ENCODE data around the gene SCAF8. TPM values are rescaled to one million over a fixed set of nuclear protein-coding genes. Genes with fewer than 3 reads are reported as not detected.
"Not testable (repeated sequence)": the region's sequence is repeated elsewhere in the genome, so short reads cannot be mapped to it uniquely, and the experiment has no call there.

The SCAF8 gene
- total and polyA plus RNA-seq, 7 donors = 9.0 to 46.3 (median 37.1) TPM

DNA sequence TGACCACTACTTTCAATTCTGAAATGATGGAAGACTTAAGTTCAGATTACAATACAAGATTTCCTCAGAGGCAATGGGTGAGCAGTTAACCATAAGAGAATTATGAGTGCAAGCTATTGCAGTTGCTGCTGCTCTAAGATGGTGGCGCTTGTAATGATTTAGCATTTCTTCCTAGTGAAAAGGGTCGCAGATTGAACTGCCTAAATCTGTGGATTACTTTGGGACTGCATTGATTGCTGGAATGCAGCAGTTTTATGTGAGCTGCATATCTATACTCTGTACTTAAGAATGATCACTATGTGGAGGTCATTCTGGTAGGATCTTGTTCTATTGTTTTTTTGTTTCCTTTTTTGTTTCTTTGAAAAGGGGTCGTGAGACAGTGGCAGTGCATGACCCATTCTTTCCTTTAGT is 5.3 kb downstream of the SCAF8 start:
- no peak overlapping the region for H3K4me3 ChIP-seq
- WGBS, 2 donors = 74 to 81% methylated on average over 3 of the region's 3 CpGs
- DNase-seq = no peak
- H3K27ac ChIP-seq = peak overlapping the region in 1 of 4 donors; percentile 28
- peaks cover 0 to 3% (median 1%) of the 10 kb centered on the region in 4 donors for H3K36me3 ChIP-seq
- H3K9me3 ChIP-seq = no peaks in the 10 kb centered on the region
- TF ChIP-seq CTCF (IDR thresholded peaks at IDR 0.05) (no peak), POLR2AphosphoS5 (IDR thresholded peaks at IDR 0.05) (no peak), POLR2A (IDR thresholded peaks at IDR 0.05) (no peak), EP300 (IDR thresholded peaks at IDR 0.05) (no peak)
- peaks cover 0 to 93% (median 84%) of the 10 kb centered on the region in 4 donors for H3K4me1 ChIP-seq
- intact Hi-C loops (cut with DNase I) = loop anchor here (10.0 kb wide), 2 partner anchors 224 to 436 kb away; partner anchors contain the start of gene CNKSR3
- H3K27me3 ChIP-seq = no peaks in the 10 kb centered on the region

- TF ChIP-seq EP300 (IDR thresholded peaks at IDR 0.05) (no peak), POLR2A (IDR thresholded peaks at IDR 0.05) (no peak), POLR2AphosphoS5 (IDR thresholded peaks at IDR 0.05) (no peak)
- Histone ChIP-seq H3K27ac (no peak overlapping the region), H3K4me1 (peaks cover 0 to 96% (median 81%) of the 10 kb centered on the region in 4 donors), H3K27me3 (no peaks in the 10 kb centered on the region), H3K4me3 (no peak overlapping the region), H3K36me3 (peaks cover 0 to 3% (median 1%) of the 10 kb centered on the region in 4 donors), H3K9me3 (no peaks in the 10 kb centered on the region)
- DNase-seq = no peak
- intact Hi-C loops (cut with DNase I) = no loop called here
- 89 to 96% methylated on average over 5 of the region's 5 CpGs for WGBS, 2 donors
Measured at GRCh38 chr6:154740658-154741057, 7.4 kb downstream of the SCAF8 start.

DNA sequence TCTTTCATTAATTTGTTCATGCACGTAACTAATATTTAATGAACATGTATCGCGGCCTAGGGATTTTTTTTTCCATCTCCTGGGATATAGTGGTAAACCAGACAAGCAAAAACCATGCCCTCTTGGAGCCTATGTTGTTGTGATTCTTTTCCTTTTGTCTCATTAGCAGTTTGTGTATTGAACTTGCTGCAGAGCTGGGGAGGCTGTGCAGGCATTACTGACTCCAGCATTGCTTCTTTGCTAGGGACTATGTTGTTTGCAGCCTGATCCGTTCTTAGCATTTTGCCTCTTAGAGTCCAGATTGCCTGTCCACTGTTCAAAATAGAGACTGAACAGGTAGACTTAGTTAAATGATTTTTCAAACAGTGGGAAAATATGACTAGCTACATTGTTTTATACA is 9.7 kb downstream of the SCAF8 start:
- no peak overlapping the region for H3K4me3 ChIP-seq
- intact Hi-C loops (cut with DNase I) = no loop called here

DNA sequence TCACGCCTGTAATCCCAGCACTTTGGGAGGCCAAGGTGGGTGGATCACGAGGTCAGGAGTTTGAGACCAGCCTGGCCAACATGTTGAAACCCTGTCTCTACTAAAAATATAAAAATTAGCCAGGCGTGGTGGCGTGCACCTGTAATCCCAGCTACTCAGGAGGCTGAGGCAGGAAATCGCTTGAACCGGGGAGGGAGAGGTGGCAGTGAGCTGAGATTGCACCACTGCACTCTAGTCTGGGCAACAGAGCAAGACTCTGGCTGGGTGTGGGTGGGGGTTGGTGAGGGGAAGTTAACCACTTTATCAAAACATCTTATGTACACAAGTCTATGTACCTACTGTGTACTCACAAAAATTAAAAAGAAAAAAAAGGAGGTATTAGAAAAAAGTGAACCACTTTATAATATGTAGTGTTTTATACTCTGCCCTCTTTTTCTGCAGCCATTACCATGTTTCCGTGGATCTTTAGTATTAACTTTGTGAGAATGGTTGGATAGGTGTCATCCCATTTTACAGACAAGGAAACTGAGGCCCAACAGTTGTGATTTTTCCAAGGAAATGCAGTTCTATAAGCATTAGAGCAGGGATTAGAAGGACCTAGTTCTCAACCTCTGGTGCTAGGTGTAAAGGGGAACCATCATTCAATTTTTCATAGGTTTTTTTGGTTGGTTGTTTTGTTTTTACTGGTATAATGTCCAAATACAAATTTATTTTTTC is 11.0 kb downstream of the SCAF8 start:
- DNase-seq; H3K9me3 ChIP-seq; H3K27me3 ChIP-seq; H3K27ac ChIP-seq; H3K4me3 ChIP-seq; H3K36me3 ChIP-seq; intact Hi-C loops (cut with DNase I): not testable (repeated sequence)
- peaks cover 0 to 88% (median 73%) of the 10 kb centered on the region in 4 donors for H3K4me1 ChIP-seq
- 87 to 96% methylated on average over 7 of the region's 7 CpGs for WGBS, 2 donors

More for the DNA sequence above, 9.7 kb downstream of the SCAF8 start:
- no peak for DNase-seq
- TF ChIP-seq EP300 (IDR thresholded peaks at IDR 0.05) (no peak), POLR2A (IDR thresholded peaks at IDR 0.05) (no peak), POLR2AphosphoS5 (IDR thresholded peaks at IDR 0.05) (no peak), CTCF (IDR thresholded peaks at IDR 0.05) (no peak)
- Histone ChIP-seq H3K9me3 (no peaks in the 10 kb centered on the region), H3K27me3 (no peaks in the 10 kb centered on the region), H3K27ac (no peak overlapping the region), H3K36me3 (peaks cover 0 to 3% (median 0%) of the 10 kb centered on the region in 4 donors), H3K4me1 (peaks cover 0 to 95% (median 80%) of the 10 kb centered on the region in 4 donors)
- 83 to 88% methylated on average over 4 of the region's 4 CpGs for WGBS, 2 donors

DNA sequence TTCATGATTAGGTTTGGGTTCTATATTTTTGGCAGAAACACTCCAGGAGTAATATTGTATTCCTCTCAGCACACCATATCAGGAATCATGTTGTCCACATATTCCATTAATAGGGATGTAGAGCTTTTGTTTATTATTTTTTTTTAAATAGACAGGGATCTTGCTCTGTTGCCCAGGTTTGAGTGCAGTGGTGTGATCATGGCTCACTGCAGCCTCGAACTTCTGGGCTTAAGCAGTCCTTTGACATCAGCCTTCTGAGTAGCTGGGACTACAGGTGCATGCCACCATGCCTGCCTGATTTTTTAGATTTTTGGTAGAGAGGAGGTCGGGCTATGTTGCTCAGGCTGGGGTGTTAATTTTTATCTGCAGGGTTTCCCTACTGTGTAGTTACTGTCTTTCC is 12.0 kb downstream of the SCAF8 start:
- DNase-seq = no peak
- Histone ChIP-seq H3K27me3 (no peaks in the 10 kb centered on the region), H3K4me1 (peaks cover 0 to 83% (median 69%) of the 10 kb centered on the region in 4 donors), H3K4me3 (no peak overlapping the region), H3K36me3 (peaks cover 0 to 3% (median 0%) of the 10 kb centered on the region in 4 donors), H3K27ac (no peak overlapping the region), H3K9me3 (no peaks in the 10 kb centered on the region)
- TF ChIP-seq POLR2AphosphoS5 (IDR thresholded peaks at IDR 0.05) = no peak
- TF ChIP-seq EP300 (IDR thresholded peaks at IDR 0.05) = no peak
- no peak for TF ChIP-seq POLR2A (IDR thresholded peaks at IDR 0.05)
- TF ChIP-seq CTCF (IDR thresholded peaks at IDR 0.05) = no peak
- WGBS, 2 donors = 86 to 89% methylated on average over 2 of the region's 2 CpGs
- intact Hi-C loops (cut with DNase I) = loop anchor here (5.0 kb wide), 1 partner anchor 37 kb away; no protein-coding TSS in a partner anchor

Data from sigmoid colon (tissue), 7 donors.